Prostate gland (tissue), 2 donors: ENCODE results near the gene S100A9.

Experiments used
- CTCF ChIP-seq, 4 experiments: fragments of 200-600 bp in 2 of 4; fragments of 450-650 bp in 2 of 4; sonication (generic) in 2 of 4; IDR thresholded peaks; 1 replicate in 3 of 4; 2 replicates in 1 of 4; pipeline ENCODE4 v1.5.1; 2016 to 2019; ENCODE audit warnings: antibody characterized with exemption in 4 of 4, mild to moderate bottlenecking in 2 of 4, moderate library complexity in 2 of 4
- POLR2A ChIP-seq: fragments of 450-650 bp; IDR thresholded peaks from one replicate; pipeline ENCODE4 v1.6.1; 2016; ENCODE audit warnings: antibody characterized with exemption, mild to moderate bottlenecking
- POLR2AphosphoS5 ChIP-seq: sonication (generic); formaldehyde crosslinking; IDR thresholded peaks from one replicate; pipeline ENCODE4 v1.6.1; 2017; ENCODE audit warnings: antibody characterized with exemption

GRCh38 chr1:153389973-153390879, 32.6 kb downstream of the S100A9 start:
- TF ChIP-seq CTCF (IDR thresholded peaks at IDR 0.05) (no peak), POLR2A (no peak), POLR2AphosphoS5 (no peak)
